B cell (primary cell): Measurements from ENCODE around the gene GDPD3. TPM values are rescaled to one million over a fixed set of nuclear protein-coding genes. Genes with fewer than 3 reads are reported as not detected.
A peak's percentile ranks its signal among the peaks of the same experiment; 100 is the strongest.

Experiments used
- ATAC-seq: fragments of 200-7000 bp; cut with Tn5 transposase; one replicate; pipeline ENCODE4 v1.10.0; 2021; ENCODE audit warnings: low read depth, mild to moderate bottlenecking, moderate number of reproducible peaks, moderate library complexity
- CTCF ChIA-PET: fragments of 350-600 bp; sonication (Branson Sonifier 250); formaldehyde crosslinking; loops from one replicate; lab custom pipeline; 2021; ENCODE audit warnings: antibody characterized with exemption, inconsistent platforms; lab: Charles Lee
- POLR2A ChIA-PET: fragments of 350-600 bp; sonication (Branson Sonifier 250); formaldehyde crosslinking; loops from one replicate; lab custom pipeline; 2021; ENCODE audit warnings: antibody characterized with exemption; lab: Charles Lee
- DNase-seq: peaks from one replicate; pipeline ENCODE4 v3.0.0; 2013
- H2AFZ ChIP-seq: 2 replicates; pipeline ENCODE4 v1.6.1; 2012; ENCODE audit warnings: mild to moderate bottlenecking, low read depth, low read length; ENCODE audit not compliant: insufficient read depth, poor library complexity, severe bottlenecking
- H3K27ac ChIP-seq, 2 donors: 1 replicate in 1 of 2; 2 replicates in 1 of 2; pipeline ENCODE4 v1.5.1; 2012 to 2013; ENCODE audit warnings: low read length in 2 of 2, mild to moderate bottlenecking in 2 of 2, moderate library complexity in 1 of 2
- H3K27me3 ChIP-seq, 4 experiments: fragments of 200-600 bp in 1 of 4; sonication (generic) in 1 of 4; replicated peaks in 1 of 4; 1 replicate in 2 of 4; 2 replicates in 2 of 4; pipeline versions ENCODE4 v1.6.1 to v1.7.0; 2013 to 2016; ENCODE audit warnings: low read length in 3 of 4, mild to moderate bottlenecking in 2 of 4, mixed read lengths in 1 of 4, moderate library complexity in 1 of 4; ENCODE audit not compliant: insufficient read depth in 4 of 4, control insufficient read depth in 3 of 4; ENCODE audit errors: control extremely low read depth in 1 of 4
- H3K36me3 ChIP-seq, 2 experiments: replicated peaks in 1 of 2; 1 replicate in 1 of 2; 2 replicates in 1 of 2; pipeline versions ENCODE4 v1.6.1 to v1.7.1; 2013; ENCODE audit warnings: low read length in 1 of 2; ENCODE audit not compliant: insufficient read depth in 2 of 2, control insufficient read depth in 1 of 2; ENCODE audit errors: control extremely low read depth in 1 of 2, extremely low read depth in 1 of 2
- H3K4me1 ChIP-seq, 2 donors: fragments of 200-600 bp in 1 of 2; sonication (generic) in 1 of 2; 1 replicate in 1 of 2; 2 replicates in 1 of 2; pipeline versions ENCODE4 v1.5.1 to v1.6.1; 2013 to 2017; ENCODE audit warnings: low read length in 2 of 2; ENCODE audit not compliant: control insufficient read depth in 2 of 2, insufficient read depth in 2 of 2
- H3K4me2 ChIP-seq: replicated peaks from 2 replicates; pipeline ENCODE3; 2012; ENCODE audit warnings: mild to moderate bottlenecking, low read depth, low read length; ENCODE audit not compliant: poor library complexity, severe bottlenecking
- H3K4me3 ChIP-seq, 5 experiments: fragments of 200-600 bp in 1 of 5; sonication (generic) in 1 of 5; 1 replicate in 3 of 5; 2 replicates in 2 of 5; pipeline versions ENCODE4 v1.5.1 to v1.7.0; 2011 to 2016; ENCODE audit warnings: low read length in 4 of 5, mild to moderate bottlenecking in 4 of 5, low read depth in 2 of 5, control low read depth in 1 of 5, moderate library complexity in 1 of 5; ENCODE audit not compliant: insufficient read depth in 1 of 5; ENCODE audit errors: control extremely low read depth in 1 of 5, extremely low read depth in 1 of 5
- H3K79me2 ChIP-seq: fragments of 200-600 bp; sonication (generic); one replicate; pipeline ENCODE4 v1.6.0; 2016; ENCODE audit warnings: low read length; ENCODE audit not compliant: control insufficient read depth, insufficient read depth
- H3K9ac ChIP-seq: fragments of 200-600 bp; sonication (generic); 2 replicates; pipeline ENCODE4 v1.6.1; 2017; ENCODE audit warnings: mild to moderate bottlenecking, low read length, moderate library complexity
- H3K9me3 ChIP-seq, 3 donors: one replicate each; pipeline versions ENCODE4 v1.6.1 to v1.7.1; 2013; ENCODE audit warnings: low read length in 2 of 3; ENCODE audit not compliant: control insufficient read depth in 2 of 3, insufficient read depth in 1 of 3; ENCODE audit errors: control extremely low read depth in 1 of 3
- H4K20me1 ChIP-seq: 2 replicates; pipeline ENCODE4 v1.6.0; 2012; ENCODE audit warnings: mild to moderate bottlenecking, low read length; ENCODE audit not compliant: insufficient read depth, control insufficient read depth, poor library complexity, severe bottlenecking
- H3K27ac Mint-ChIP-seq: one replicate; pipeline ENCODE4 v1.8.0; 2021; ENCODE audit warnings: mixed read lengths
- H3K27me3 Mint-ChIP-seq: one replicate; pipeline ENCODE4 v1.8.0; 2021; ENCODE audit warnings: mixed read lengths
- H3K4me1 Mint-ChIP-seq: one replicate; pipeline ENCODE4 v1.8.0; 2021; ENCODE audit warnings: mixed read lengths
- H3K4me3 Mint-ChIP-seq: one replicate; pipeline ENCODE4 v1.8.0; 2021; ENCODE audit warnings: mixed read lengths
- H3K9me3 Mint-ChIP-seq: one replicate; pipeline ENCODE4 v1.8.0; 2022; ENCODE audit warnings: mixed read lengths; ENCODE audit not compliant: insufficient read depth
- EZH2 ChIP-seq: IDR thresholded peaks from 2 replicates; pipeline ENCODE4 v1.6.1; 2012; ENCODE audit warnings: borderline replicate concordance, low read depth, mild to moderate bottlenecking, moderate library complexity, low read length; ENCODE audit not compliant: insufficient read depth, poor library complexity, severe bottlenecking
- WGBS: methylation state at CpG from one replicate; pipeline ENCODE4 v1.1.5; 2013; ENCODE audit warnings: missing lambda C conversion rate; ENCODE audit not compliant: insufficient coverage; 5-methylcytosine and 5-hydroxymethylcytosine counted together
- intact Hi-C: fragments of 100-400 bp; cut with micrococcal nuclease; formaldehyde crosslinking; loops from one replicate; pipeline ENCODE4 v1.10.0; 2022
- polyA plus RNA-seq: library from polyadenylated mRNA; depleted of rRNA; stranded (reverse); fragments of >200 nt; gene quantifications from 2 replicates; pipeline ENCODE4 v1.2.3, GENCODE V29; 2012
- total RNA-seq, 2 donors: library from RNA; stranded (reverse); fragments of 120-200 nt in 1 of 2; gene quantifications; 1 replicate in 1 of 2; 2 replicates in 1 of 2; pipeline versions ENCODE4 v1.2.3 to v1.2.4, GENCODE V29; 2013 to 2022
- TF ChIP-seq, protein P1 (sequence below): fragments of 200-600 bp; IDR thresholded peaks from one replicate; pipeline ENCODE4 v1.8.0; 2022; ENCODE audit warnings: antibody characterized with exemption, mild to moderate bottlenecking

The GDPD3 gene
- total and polyA plus RNA-seq, 2 donors (not counting 1 experiment from before 2014, with no cell fraction given), result 10.6 to 17.3 TPM

DNA sequence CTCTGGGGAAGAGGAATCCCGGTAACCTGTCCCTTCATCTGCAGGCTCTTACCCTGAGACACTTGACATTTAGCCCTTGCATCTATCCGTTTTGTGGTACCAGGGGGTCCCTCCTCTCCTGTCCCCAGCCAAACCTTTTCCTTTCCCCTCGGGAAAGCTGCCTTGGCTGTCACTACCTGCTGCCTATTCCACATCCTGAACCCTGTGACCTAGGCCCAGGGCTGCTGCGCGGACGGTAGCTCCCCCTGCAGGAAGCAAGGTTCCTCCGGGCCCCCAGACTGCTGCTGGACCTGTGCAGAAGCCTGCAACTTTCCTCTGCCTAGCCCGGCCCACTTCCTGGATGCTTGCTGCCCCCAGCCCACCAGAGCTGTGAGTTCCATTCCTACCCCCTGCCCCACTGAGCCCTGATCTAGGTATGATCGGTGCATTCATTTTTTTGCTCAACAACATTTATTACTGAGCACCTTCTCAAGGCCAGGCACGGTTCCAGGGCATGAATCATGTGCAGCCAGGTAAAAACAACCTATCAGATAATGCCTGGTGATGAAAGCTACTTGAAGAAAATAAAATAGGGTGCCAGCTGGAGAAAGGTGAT lies 58.3 kb downstream of the GDPD3 start:
- no peak overlapping the region for H3K27ac Mint-ChIP-seq
- peak overlapping the region; percentile 77 for H3K4me3 Mint-ChIP-seq
- TF ChIP-seq EZH2, result no peak
- TF ChIP-seq, protein P1, sequence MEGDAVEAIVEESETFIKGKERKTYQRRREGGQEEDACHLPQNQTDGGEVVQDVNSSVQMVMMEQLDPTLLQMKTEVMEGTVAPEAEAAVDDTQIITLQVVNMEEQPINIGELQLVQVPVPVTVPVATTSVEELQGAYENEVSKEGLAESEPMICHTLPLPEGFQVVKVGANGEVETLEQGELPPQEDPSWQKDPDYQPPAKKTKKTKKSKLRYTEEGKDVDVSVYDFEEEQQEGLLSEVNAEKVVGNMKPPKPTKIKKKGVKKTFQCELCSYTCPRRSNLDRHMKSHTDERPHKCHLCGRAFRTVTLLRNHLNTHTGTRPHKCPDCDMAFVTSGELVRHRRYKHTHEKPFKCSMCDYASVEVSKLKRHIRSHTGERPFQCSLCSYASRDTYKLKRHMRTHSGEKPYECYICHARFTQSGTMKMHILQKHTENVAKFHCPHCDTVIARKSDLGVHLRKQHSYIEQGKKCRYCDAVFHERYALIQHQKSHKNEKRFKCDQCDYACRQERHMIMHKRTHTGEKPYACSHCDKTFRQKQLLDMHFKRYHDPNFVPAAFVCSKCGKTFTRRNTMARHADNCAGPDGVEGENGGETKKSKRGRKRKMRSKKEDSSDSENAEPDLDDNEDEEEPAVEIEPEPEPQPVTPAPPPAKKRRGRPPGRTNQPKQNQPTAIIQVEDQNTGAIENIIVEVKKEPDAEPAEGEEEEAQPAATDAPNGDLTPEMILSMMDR, result peak; percentile 48
- H3K4me1 Mint-ChIP-seq, result peaks cover 13% of the 10 kb centered on the region
- Histone ChIP-seq H3K79me2 (peaks cover 3% of the 10 kb centered on the region), H4K20me1 (no peaks in the 10 kb centered on the region), H2AFZ (no peak overlapping the region), H3K4me3 (no peak overlapping the region), H3K9ac (no peak overlapping the region), H3K4me2 (no peak overlapping the region), H3K4me1 (peaks cover 5 to 12% of the 10 kb centered on the region in 2 donors), H3K27me3 (peaks cover 0 to 3% (median 0%) of the 10 kb centered on the region in 4 experiments), H3K27ac (no peak overlapping the region), H3K9me3 (no peaks in the 10 kb centered on the region), H3K36me3 (no peaks in the 10 kb centered on the region)
- no peaks in the 10 kb centered on the region for H3K9me3 Mint-ChIP-seq
- no peaks in the 10 kb centered on the region for H3K27me3 Mint-ChIP-seq
- POLR2A ChIA-PET, result interaction anchor here (0.7 kb wide), 1 partner anchor 60 kb away, joined by 8 read pairs; no protein-coding TSS in a partner anchor
- ATAC-seq, result peak; percentile 42
- peak; percentile 46 for DNase-seq
- CTCF ChIA-PET, result interaction anchor here (1.0 to 1.3 kb wide), 5 partner anchors 11 to 359 kb away, joined by 3 read pairs; no protein-coding TSS in a partner anchor
- 37% methylated on average over 7 of the region's 10 CpGs for WGBS
- intact Hi-C loops, result no loop called here

Other genes with a start within 250 kb of the GDPD3 start
- not detected in 2 replicates for gene SEZ6L2, start 214.0 kb downstream of the GDPD3 start, total RNA-seq
- 0.10 TPM in 1 of 2 replicates, not detected in the other for gene SEZ6L2, start 214.0 kb downstream of the GDPD3 start, polyA plus RNA-seq
- not detected in 2 replicates for gene ASPHD1, start 213.0 kb downstream of the GDPD3 start, total RNA-seq
- not detected in 2 replicates for gene ASPHD1, start 213.0 kb downstream of the GDPD3 start, polyA plus RNA-seq
- gene KCTD13, start 187.3 kb downstream of the GDPD3 start, total RNA-seq, result 74.3 and 83.9 TPM in 2 replicates
- gene KCTD13, start 187.3 kb downstream of the GDPD3 start, polyA plus RNA-seq, result 61.5 and 78.2 TPM in 2 replicates
- gene TMEM219, start 151.5 kb downstream of the GDPD3 start, total RNA-seq, result 56.3 and 66.6 TPM in 2 replicates
- 88.3 and 103 TPM in 2 replicates for gene TMEM219, start 151.5 kb downstream of the GDPD3 start, polyA plus RNA-seq
- 50.8 and 51.9 TPM in 2 replicates for gene TAOK2, start 139.7 kb downstream of the GDPD3 start, total RNA-seq
- 25.5 and 30.3 TPM in 2 replicates for gene TAOK2, start 139.7 kb downstream of the GDPD3 start, polyA plus RNA-seq
- gene HIRIP3, start 117.9 kb downstream of the GDPD3 start, total RNA-seq, result 9.7 and 13.9 TPM in 2 replicates
- 6.2 and 12.2 TPM in 2 replicates for gene HIRIP3, start 117.9 kb downstream of the GDPD3 start, polyA plus RNA-seq
- gene INO80E, start 117.3 kb downstream of the GDPD3 start, total RNA-seq, result 113 and 119 TPM in 2 replicates
- 101 and 103 TPM in 2 replicates for gene INO80E, start 117.3 kb downstream of the GDPD3 start, polyA plus RNA-seq
- gene DOC2A, start 102.5 kb downstream of the GDPD3 start, total RNA-seq, result not detected in 2 replicates
- gene DOC2A, start 102.5 kb downstream of the GDPD3 start, polyA plus RNA-seq, result not detected in 2 replicates
- not detected in 2 replicates for gene C16orf92, start 90.3 kb downstream of the GDPD3 start, total RNA-seq
- not detected in 2 replicates for gene C16orf92, start 90.3 kb downstream of the GDPD3 start, polyA plus RNA-seq
- not detected in 2 replicates for gene TLCD3B, start 82.3 kb downstream of the GDPD3 start, total RNA-seq
- gene TLCD3B, start 82.3 kb downstream of the GDPD3 start, polyA plus RNA-seq, result not detected in 2 replicates
- gene ALDOA, start 47.8 kb downstream of the GDPD3 start, total RNA-seq, result 301 and 329 TPM in 2 replicates
- 276 and 343 TPM in 2 replicates for gene ALDOA, start 47.8 kb downstream of the GDPD3 start, polyA plus RNA-seq
- 89.0 and 93.3 TPM in 2 replicates for gene PPP4C, start 37.5 kb downstream of the GDPD3 start, total RNA-seq
- 106 and 122 TPM in 2 replicates for gene PPP4C, start 37.5 kb downstream of the GDPD3 start, polyA plus RNA-seq
- gene TBX6, start 21.6 kb downstream of the GDPD3 start, total RNA-seq, result 5.4 and 6.1 TPM in 2 replicates
- gene TBX6, start 21.6 kb downstream of the GDPD3 start, polyA plus RNA-seq, result 1.2 and 1.4 TPM in 2 replicates
- 302 and 314 TPM in 2 replicates for gene YPEL3, start 17.3 kb downstream of the GDPD3 start, total RNA-seq
- 387 and 414 TPM in 2 replicates for gene YPEL3, start 17.3 kb downstream of the GDPD3 start, polyA plus RNA-seq
- gene MAPK3, start 9.7 kb upstream of the GDPD3 start, total RNA-seq, result 60.4 and 69.4 TPM in 2 replicates
- 67.2 and 82.9 TPM in 2 replicates for gene MAPK3, start 9.7 kb upstream of the GDPD3 start, polyA plus RNA-seq
- 653 and 662 TPM in 2 replicates for gene CORO1A, start 70.1 kb upstream of the GDPD3 start, total RNA-seq
- gene CORO1A, start 70.1 kb upstream of the GDPD3 start, polyA plus RNA-seq, result 1,191 and 1,555 TPM in 2 replicates
- gene BOLA2B, start 80.1 kb upstream of the GDPD3 start, total RNA-seq, result 71.5 and 82.5 TPM in 2 replicates
- gene BOLA2B, start 80.1 kb upstream of the GDPD3 start, polyA plus RNA-seq, result 155 and 311 TPM in 2 replicates
- 108 and 138 TPM in 2 replicates for gene SLX1A, start 80.3 kb upstream of the GDPD3 start, total RNA-seq
- gene SLX1A, start 80.3 kb upstream of the GDPD3 start, polyA plus RNA-seq, result 62.3 and 64.6 TPM in 2 replicates
- 36.8 and 41.2 TPM in 2 replicates for gene SULT1A3, start 85.7 kb upstream of the GDPD3 start, total RNA-seq
- gene SULT1A3, start 85.7 kb upstream of the GDPD3 start, polyA plus RNA-seq, result 31.9 and 33.2 TPM in 2 replicates
- 59.6 and 75.5 TPM in 2 replicates for gene NPIPB13, start 134.9 kb upstream of the GDPD3 start, total RNA-seq
- gene NPIPB13, start 134.9 kb upstream of the GDPD3 start, polyA plus RNA-seq, result 8.4 and 21.7 TPM in 2 replicates
- 80.1 and 82.0 TPM in 2 replicates for gene CD2BP2, start 241.8 kb upstream of the GDPD3 start, total RNA-seq
- gene CD2BP2, start 241.8 kb upstream of the GDPD3 start, polyA plus RNA-seq, result 26.1 and 28.1 TPM in 2 replicates